Measurements from ENCODE around the gene RAX2.

The RAX2 gene

GRCh38 chr19:3720349-3720917 is 51.6 kb downstream of the RAX2 start:
- Mint-ChIP-seq H3K4me3 (no peak overlapping the region), H3K27me3 (peaks cover 44% of the 10 kb centered on the region), H3K4me1 (peaks cover 32% of the 10 kb centered on the region), H3K27ac (no peak overlapping the region), H3K9me3 (no peaks in the 10 kb centered on the region)
- DNase-seq: no peak
- no peak for ATAC-seq

- Mint-ChIP-seq H3K4me3 (no peak overlapping the region), H3K27ac (no peak overlapping the region), H3K9me3 (no peaks in the 10 kb centered on the region), H3K4me1 (peaks cover 27% of the 10 kb centered on the region), H3K27me3 (peaks cover 44% of the 10 kb centered on the region)
- DNase-seq (no peak), ATAC-seq (no peak)
These were observed 52.2 kb downstream of the RAX2 start for GRCh38 chr19:3719868-3720267.
